B cell (primary cell): ENCODE data around the gene LTB4R. TPM values are rescaled to one million over a fixed set of nuclear protein-coding genes. Genes with fewer than 3 reads are reported as not detected.
A peak's percentile ranks its signal among the peaks of the same experiment; 100 is the strongest.

Experiments used
- ATAC-seq: fragments of 200-7000 bp; cut with Tn5 transposase; one replicate; pipeline ENCODE4 v1.10.0; 2021; ENCODE audit warnings: low read depth, mild to moderate bottlenecking, moderate number of reproducible peaks, moderate library complexity
- CTCF ChIA-PET: fragments of 350-600 bp; sonication (Branson Sonifier 250); formaldehyde crosslinking; loops from one replicate; lab custom pipeline; 2021; ENCODE audit warnings: antibody characterized with exemption, inconsistent platforms; lab: Charles Lee
- POLR2A ChIA-PET: fragments of 350-600 bp; sonication (Branson Sonifier 250); formaldehyde crosslinking; loops from one replicate; lab custom pipeline; 2021; ENCODE audit warnings: antibody characterized with exemption; lab: Charles Lee
- DNase-seq: peaks from one replicate; pipeline ENCODE4 v3.0.0; 2013
- H2AFZ ChIP-seq: 2 replicates; pipeline ENCODE4 v1.6.1; 2012; ENCODE audit warnings: mild to moderate bottlenecking, low read depth, low read length; ENCODE audit not compliant: insufficient read depth, poor library complexity, severe bottlenecking
- H3K27ac ChIP-seq, 2 donors: 1 replicate in 1 of 2; 2 replicates in 1 of 2; pipeline ENCODE4 v1.5.1; 2012 to 2013; ENCODE audit warnings: low read length in 2 of 2, mild to moderate bottlenecking in 2 of 2, moderate library complexity in 1 of 2
- H3K27me3 ChIP-seq, 4 experiments: fragments of 200-600 bp in 1 of 4; sonication (generic) in 1 of 4; replicated peaks in 1 of 4; 1 replicate in 2 of 4; 2 replicates in 2 of 4; pipeline versions ENCODE4 v1.6.1 to v1.7.0; 2013 to 2016; ENCODE audit warnings: low read length in 3 of 4, mild to moderate bottlenecking in 2 of 4, mixed read lengths in 1 of 4, moderate library complexity in 1 of 4; ENCODE audit not compliant: insufficient read depth in 4 of 4, control insufficient read depth in 3 of 4; ENCODE audit errors: control extremely low read depth in 1 of 4
- H3K36me3 ChIP-seq, 2 experiments: replicated peaks in 1 of 2; 1 replicate in 1 of 2; 2 replicates in 1 of 2; pipeline versions ENCODE4 v1.6.1 to v1.7.1; 2013; ENCODE audit warnings: low read length in 1 of 2; ENCODE audit not compliant: insufficient read depth in 2 of 2, control insufficient read depth in 1 of 2; ENCODE audit errors: control extremely low read depth in 1 of 2, extremely low read depth in 1 of 2
- H3K4me1 ChIP-seq, 2 donors: fragments of 200-600 bp in 1 of 2; sonication (generic) in 1 of 2; 1 replicate in 1 of 2; 2 replicates in 1 of 2; pipeline versions ENCODE4 v1.5.1 to v1.6.1; 2013 to 2017; ENCODE audit warnings: low read length in 2 of 2; ENCODE audit not compliant: control insufficient read depth in 2 of 2, insufficient read depth in 2 of 2
- H3K4me2 ChIP-seq: replicated peaks from 2 replicates; pipeline ENCODE3; 2012; ENCODE audit warnings: mild to moderate bottlenecking, low read depth, low read length; ENCODE audit not compliant: poor library complexity, severe bottlenecking
- H3K4me3 ChIP-seq, 5 experiments: fragments of 200-600 bp in 1 of 5; sonication (generic) in 1 of 5; 1 replicate in 3 of 5; 2 replicates in 2 of 5; pipeline versions ENCODE4 v1.5.1 to v1.7.0; 2011 to 2016; ENCODE audit warnings: low read length in 4 of 5, mild to moderate bottlenecking in 4 of 5, low read depth in 2 of 5, control low read depth in 1 of 5, moderate library complexity in 1 of 5; ENCODE audit not compliant: insufficient read depth in 1 of 5; ENCODE audit errors: control extremely low read depth in 1 of 5, extremely low read depth in 1 of 5
- H3K79me2 ChIP-seq: fragments of 200-600 bp; sonication (generic); one replicate; pipeline ENCODE4 v1.6.0; 2016; ENCODE audit warnings: low read length; ENCODE audit not compliant: control insufficient read depth, insufficient read depth
- H3K9ac ChIP-seq: fragments of 200-600 bp; sonication (generic); 2 replicates; pipeline ENCODE4 v1.6.1; 2017; ENCODE audit warnings: mild to moderate bottlenecking, low read length, moderate library complexity
- H3K9me3 ChIP-seq, 3 donors: one replicate each; pipeline versions ENCODE4 v1.6.1 to v1.7.1; 2013; ENCODE audit warnings: low read length in 2 of 3; ENCODE audit not compliant: control insufficient read depth in 2 of 3, insufficient read depth in 1 of 3; ENCODE audit errors: control extremely low read depth in 1 of 3
- H4K20me1 ChIP-seq: 2 replicates; pipeline ENCODE4 v1.6.0; 2012; ENCODE audit warnings: mild to moderate bottlenecking, low read length; ENCODE audit not compliant: insufficient read depth, control insufficient read depth, poor library complexity, severe bottlenecking
- H3K27ac Mint-ChIP-seq: one replicate; pipeline ENCODE4 v1.8.0; 2021; ENCODE audit warnings: mixed read lengths
- H3K27me3 Mint-ChIP-seq: one replicate; pipeline ENCODE4 v1.8.0; 2021; ENCODE audit warnings: mixed read lengths
- H3K4me1 Mint-ChIP-seq: one replicate; pipeline ENCODE4 v1.8.0; 2021; ENCODE audit warnings: mixed read lengths
- H3K4me3 Mint-ChIP-seq: one replicate; pipeline ENCODE4 v1.8.0; 2021; ENCODE audit warnings: mixed read lengths
- H3K9me3 Mint-ChIP-seq: one replicate; pipeline ENCODE4 v1.8.0; 2022; ENCODE audit warnings: mixed read lengths; ENCODE audit not compliant: insufficient read depth
- CTCF ChIP-seq: fragments of 200-600 bp; IDR thresholded peaks from one replicate; pipeline ENCODE4 v1.8.0; 2022; ENCODE audit warnings: antibody characterized with exemption, mild to moderate bottlenecking
- EZH2 ChIP-seq: IDR thresholded peaks from 2 replicates; pipeline ENCODE4 v1.6.1; 2012; ENCODE audit warnings: borderline replicate concordance, low read depth, mild to moderate bottlenecking, moderate library complexity, low read length; ENCODE audit not compliant: insufficient read depth, poor library complexity, severe bottlenecking
- WGBS: methylation state at CpG from one replicate; pipeline ENCODE4 v1.1.5; 2013; ENCODE audit warnings: missing lambda C conversion rate; ENCODE audit not compliant: insufficient coverage; 5-methylcytosine and 5-hydroxymethylcytosine counted together
- intact Hi-C: fragments of 100-400 bp; cut with micrococcal nuclease; formaldehyde crosslinking; loops from one replicate; pipeline ENCODE4 v1.10.0; 2022
- polyA plus RNA-seq: library from polyadenylated mRNA; depleted of rRNA; stranded (reverse); fragments of >200 nt; gene quantifications from 2 replicates; pipeline ENCODE4 v1.2.3, GENCODE V29; 2012
- total RNA-seq, 2 donors: library from RNA; stranded (reverse); fragments of 120-200 nt in 1 of 2; gene quantifications; 1 replicate in 1 of 2; 2 replicates in 1 of 2; pipeline versions ENCODE4 v1.2.3 to v1.2.4, GENCODE V29; 2013 to 2022

Gene LTB4R
- total and polyA plus RNA-seq, 2 donors (not counting 1 experiment from before 2014, with no cell fraction given) = 8.8 to 19.1 TPM

GRCh38 chr14:24339284-24340151 lies 28.2 kb downstream of the LTB4R start, which contains the start of gene RIPK3:
RIPK3 (minus strand) TSS chr14:24339991; CDS start chr14:24339826, 165 bp downstream.
- CTCF ChIA-PET = interaction anchor here (0.8 to 16.1 kb wide), 11 partner anchors 7 to 1457 kb away, joined by 3 to 650 read pairs (median 4); partner anchors contain the start of genes CBLN3, CIDEB, KHNYN and RABGGTA
- peaks cover 0 to 6% (median 0%) of the 10 kb centered on the region in 3 donors for H3K9me3 ChIP-seq
- H3K4me3 Mint-ChIP-seq = peak within 1 kb of the TSS; percentile 99
- DNase-seq (peak; percentile 79), ATAC-seq (peak; percentile 96)
- peak within 1 kb of the TSS; percentile 91 for H3K9ac ChIP-seq
- H3K4me3 ChIP-seq = peak within 1 kb of the TSS; percentile 85 to 98 (median 89)
- H2AFZ ChIP-seq = peak within 1 kb of the TSS; percentile 88
- peak within 1 kb of the TSS; percentile 98 for H3K27ac Mint-ChIP-seq
- H4K20me1 ChIP-seq = peaks cover 17% of the 10 kb centered on the region
- H3K9me3 Mint-ChIP-seq = no peaks in the 10 kb centered on the region
- no peak for TF ChIP-seq EZH2
- H3K36me3 ChIP-seq = peaks cover 0 to 24% of the 10 kb centered on the region in 2 experiments
- 10% methylated on average over 27 of the region's 51 CpGs for WGBS
- H3K27me3 ChIP-seq = peaks cover 0 to 21% (median 4%) of the 10 kb centered on the region in 4 experiments
- H3K4me1 Mint-ChIP-seq = peaks cover 32% of the 10 kb centered on the region
- H3K27me3 Mint-ChIP-seq = peaks cover 12% of the 10 kb centered on the region
- peaks cover 25 to 33% of the 10 kb centered on the region in 2 donors for H3K4me1 ChIP-seq
- intact Hi-C loops = loop anchor here (1.0 to 10.0 kb wide), 4 partner anchors 7 to 335 kb away; partner anchors contain the start of gene NYNRIN
- POLR2A ChIA-PET = interaction anchor here (0.6 to 2.0 kb wide), 8 partner anchors 26 to 1280 kb away, joined by 3 to 8 read pairs (median 4); partner anchors contain the start of genes CBLN3, KHNYN and TINF2
- peak within 1 kb of the TSS; percentile 84 for H3K4me2 ChIP-seq
- H3K79me2 ChIP-seq = peaks cover 10% of the 10 kb centered on the region
- H3K27ac ChIP-seq = peak within 1 kb of the TSS; percentile 65 to 73

- Histone ChIP-seq H3K27me3 (peaks cover 0 to 14% (median 2%) of the 10 kb centered on the region in 4 experiments), H3K36me3 (peaks cover 0 to 24% of the 10 kb centered on the region in 2 experiments), H3K9me3 (no peaks in the 10 kb centered on the region), H3K27ac (no peak overlapping the region), H3K4me2 (peak overlapping the region; percentile 84), H2AFZ (no peak overlapping the region), H3K9ac (no peak overlapping the region), H4K20me1 (peaks cover 13% of the 10 kb centered on the region), H3K79me2 (peaks cover 10% of the 10 kb centered on the region), H3K4me3 (no peak overlapping the region), H3K4me1 (peaks cover 17 to 24% of the 10 kb centered on the region in 2 donors)
- WGBS = no CpG with 5 or more reads among the region's 1 CpG
- H3K4me1 Mint-ChIP-seq = peaks cover 24% of the 10 kb centered on the region
- DNase-seq (no peak), ATAC-seq (no peak)
- TF ChIP-seq EZH2 (no peak), CTCF (no peak)
- H3K27ac Mint-ChIP-seq = no peak overlapping the region
- H3K4me3 Mint-ChIP-seq = no peak overlapping the region
- ChIA-PET POLR2A (interaction anchor here (2.0 kb wide), 1 partner anchor 90 kb away, joined by 8 read pairs; the partner anchor contains the start of genes CBLN3 and KHNYN), CTCF (interaction anchor here (0.9 to 16.1 kb wide), 6 partner anchors 8 to 101 kb away, joined by 3 to 650 read pairs (median 4); partner anchors contain the start of genes CBLN3 and KHNYN)
- no peaks in the 10 kb centered on the region for H3K9me3 Mint-ChIP-seq
- peaks cover 13% of the 10 kb centered on the region for H3K27me3 Mint-ChIP-seq
- intact Hi-C loops = loop anchor here (1.0 to 2.0 kb wide), 3 partner anchors 8 to 58 kb away; partner anchors contain the start of gene NYNRIN
Measured at GRCh38 chr14:24340606-24341005, 29.3 kb downstream of the LTB4R start.
